ENCODE data around the gene MCAM. TPM values are rescaled to one million over a fixed set of nuclear protein-coding genes. Genes with fewer than 3 reads are reported as not detected.

The MCAM gene
- total RNA-seq, 1 donor from 2014 or later: 10.6 TPM

DNA sequence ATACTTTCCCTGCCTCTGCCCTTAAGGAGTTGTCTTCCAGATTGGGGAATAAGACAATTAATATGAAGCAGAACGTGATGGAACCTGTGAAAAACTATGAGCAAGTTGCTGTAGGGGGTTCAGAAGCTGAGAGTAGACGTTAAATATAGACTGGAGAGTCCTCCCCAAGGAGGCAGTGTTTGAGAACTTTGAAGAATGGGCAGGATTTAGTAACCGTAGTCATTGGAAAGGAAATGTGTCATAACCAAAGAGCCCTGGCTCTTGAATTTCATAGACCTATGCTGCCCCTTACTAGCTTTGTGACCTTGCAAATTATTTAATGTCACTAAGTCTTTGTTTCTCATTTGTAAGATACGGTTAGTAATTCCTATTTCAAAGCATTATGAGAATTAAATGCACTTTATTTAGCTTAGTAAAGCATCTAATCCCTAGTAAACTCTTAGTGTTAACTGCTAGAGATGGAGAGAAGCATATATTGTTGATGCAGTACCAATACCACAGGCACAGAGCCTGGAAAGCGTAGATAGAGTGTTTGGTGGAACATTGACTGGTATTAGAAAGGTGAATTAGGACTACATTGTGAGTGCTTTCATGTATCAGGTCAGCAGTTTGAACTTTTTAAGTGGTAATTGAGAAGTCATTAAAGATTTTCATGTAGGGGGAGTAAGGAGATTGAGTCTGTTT lies 54.1 kb downstream of the MCAM start:
- DNase-seq: no peak

DNA sequence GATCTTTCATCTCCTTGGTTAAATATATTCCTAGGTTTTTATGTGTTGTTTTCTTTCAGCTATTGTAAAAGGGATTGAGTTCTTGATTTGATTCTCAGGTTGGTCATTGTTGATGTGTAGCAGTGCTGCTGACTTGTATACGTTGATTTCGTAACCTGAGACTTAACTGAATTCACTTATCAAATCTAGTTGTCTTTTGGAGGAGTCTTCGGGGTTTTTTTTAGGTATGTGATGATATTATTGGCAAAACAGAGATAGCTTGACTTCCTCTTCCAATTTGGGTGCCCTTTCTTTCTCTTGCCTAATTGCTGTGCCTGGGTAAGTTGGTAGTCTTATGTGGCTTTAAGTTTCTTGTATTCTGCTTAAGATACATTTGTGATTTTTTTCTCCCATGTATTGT lies 57.9 kb downstream of the MCAM start:
- DNase-seq: no peak

Small RNAs within 50 kb of the gene (small RNA-seq; reads per million reads assigned to genes)
- gene RF01225: not detected
- gene RNU6-262P: not detected

Other genes starting within 250 kb of the MCAM start
- 22.1 TPM for gene VPS11, start 249.3 kb downstream of the MCAM start, total RNA-seq
- gene HMBS, start 232.2 kb downstream of the MCAM start, total RNA-seq: 2.0 TPM
- gene DPAGT1, start 215.3 kb downstream of the MCAM start, total RNA-seq: 8.7 TPM
- gene C2CD2L, start 209.8 kb downstream of the MCAM start, total RNA-seq: 7.6 TPM
- 21.7 TPM for gene HINFP, start 195.6 kb downstream of the MCAM start, total RNA-seq
- gene ABCG4, start 168.1 kb downstream of the MCAM start, total RNA-seq: 2.5 TPM
- gene NLRX1, start 148.4 kb downstream of the MCAM start, total RNA-seq: 3.3 TPM
- not detected for gene NHERF4, start 131.7 kb downstream of the MCAM start, total RNA-seq
- gene CBL, start 110.8 kb downstream of the MCAM start, total RNA-seq: 12.0 TPM
- 1.6 TPM for gene RNF26, start 17.4 kb upstream of the MCAM start, total RNA-seq
- 4.2 TPM for gene C1QTNF5, start 23.8 kb upstream of the MCAM start, total RNA-seq
- gene MFRP, start 29.6 kb upstream of the MCAM start, total RNA-seq: not detected
- gene USP2, start 64.6 kb upstream of the MCAM start, total RNA-seq: 1.6 TPM
- gene THY1, start 106.0 kb upstream of the MCAM start, total RNA-seq: 25.4 TPM

All from occipital lobe (tissue), 3 donors.